H1 (cell line): Measurements from ENCODE around the gene SCGB2B2. TPM values are rescaled to one million over a fixed set of nuclear protein-coding genes. Genes with fewer than 3 reads are reported as not detected.

ENCODE experiments used
- CTCF ChIA-PET: fragments of 300-600 bp; sonication (Branson Sonifier 250); formaldehyde crosslinking; loops from one replicate; lab custom pipeline; 2021; ENCODE audit not compliant: partially characterized antibody; lab: Charles Lee
- POLR2A ChIA-PET: fragments of 300-600 bp; sonication (Branson Sonifier 250); formaldehyde crosslinking; loops from one replicate; lab custom pipeline; 2021; ENCODE audit warnings: inconsistent platforms; ENCODE audit not compliant: partially characterized antibody; lab: Charles Lee
- DNase-seq, 2 experiments: peaks; one replicate each; pipeline versions ENCODE4 v3.0.0 to v3.0.0-alpha.2; 2010 to 2022; ENCODE audit warnings: low spot score in 2 of 2, low read depth in 1 of 2, mixed read lengths in 1 of 2
- FAIRE-seq: peaks from 2 replicates; lab custom pipeline; 2011; peaks lifted over from hg19 to GRCh38; lab: Jason Lieb, UNC
- H2AFZ ChIP-seq: 2 replicates; pipeline ENCODE4 v1.8.1; 2012; ENCODE audit warnings: low read length, inconsistent platforms
- H2AK5ac ChIP-seq: 2 replicates; pipeline ENCODE4 v1.6.1; 2013; ENCODE audit warnings: low read depth, low read length
- H2BK120ac ChIP-seq: replicated peaks from 2 replicates; pipeline ENCODE3; 2013; ENCODE audit warnings: low read depth, low read length, inconsistent platforms
- H2BK12ac ChIP-seq: 2 replicates; pipeline ENCODE4 v1.6.1; 2013; ENCODE audit warnings: low read depth, low read length
- H2BK15ac ChIP-seq: 2 replicates; pipeline ENCODE4 v1.6.1; 2013; ENCODE audit warnings: low read length
- H2BK20ac ChIP-seq: 2 replicates; pipeline ENCODE4 v1.6.1; 2013; ENCODE audit warnings: low read length
- H2BK5ac ChIP-seq: 2 replicates; pipeline ENCODE4 v1.6.1; 2013; ENCODE audit warnings: low read depth, low read length
- H3K14ac ChIP-seq: 2 replicates; pipeline ENCODE4 v1.6.1; 2013; ENCODE audit warnings: inconsistent platforms; ENCODE audit not compliant: insufficient read length
- H3K18ac ChIP-seq: 2 replicates; pipeline ENCODE4 v1.6.1; 2013; ENCODE audit warnings: low read length; ENCODE audit errors: extremely low read depth
- H3K23ac ChIP-seq: 2 replicates; pipeline ENCODE4 v1.6.1; 2013; ENCODE audit warnings: inconsistent platforms; ENCODE audit not compliant: insufficient read length
- H3K23me2 ChIP-seq: 2 replicates; pipeline ENCODE4 v1.6.1; 2013; ENCODE audit warnings: low read depth, low read length
- H3K27ac ChIP-seq: 2 replicates; pipeline ENCODE4 v1.6.1; 2011; ENCODE audit warnings: low read depth, low read length, inconsistent platforms
- H3K27me3 ChIP-seq, 4 experiments: replicated peaks in 1 of 4; 1 replicate in 1 of 4; 2 replicates in 3 of 4; pipeline versions ENCODE4 v1.6.1 to v1.8.1; 2011 to 2013; ENCODE audit warnings: low read length in 3 of 4, mild to moderate bottlenecking in 3 of 4, inconsistent platforms in 2 of 4, mixed read lengths in 2 of 4, moderate library complexity in 1 of 4; ENCODE audit not compliant: control insufficient read depth in 3 of 4, insufficient read depth in 3 of 4; ENCODE audit errors: extremely low read depth in 1 of 4
- H3K36me3 ChIP-seq, 4 experiments: 2 replicates each; pipeline versions ENCODE4 v1.6.1 to v1.8.1; 2011 to 2013; ENCODE audit warnings: mild to moderate bottlenecking in 4 of 4, low read length in 3 of 4, moderate library complexity in 2 of 4, control low read depth in 1 of 4, inconsistent platforms in 1 of 4; ENCODE audit not compliant: insufficient read depth in 4 of 4, control insufficient read depth in 2 of 4
- H3K4ac ChIP-seq: replicated peaks from 2 replicates; pipeline ENCODE3; 2013; ENCODE audit warnings: low read length, low read depth, mixed read lengths, inconsistent platforms; ENCODE audit not compliant: insufficient read length
- H3K4me1 ChIP-seq, 4 experiments: replicated peaks in 1 of 4; 1 replicate in 1 of 4; 2 replicates in 3 of 4; pipeline versions ENCODE4 v1.6.1 to v1.8.1; 2011 to 2013; ENCODE audit warnings: low read length in 3 of 4, inconsistent platforms in 2 of 4, mixed read lengths in 1 of 4; ENCODE audit not compliant: insufficient read depth in 4 of 4, control insufficient read depth in 3 of 4
- H3K4me2 ChIP-seq, 2 experiments: 2 replicates each; pipeline versions ENCODE4 v1.6.1 to v1.8.1; 2011 to 2013; ENCODE audit warnings: low read depth in 2 of 2, low read length in 2 of 2, control low read depth in 1 of 2, inconsistent platforms in 1 of 2, mild to moderate bottlenecking in 1 of 2; ENCODE audit not compliant: insufficient read depth in 1 of 2
- H3K4me3 ChIP-seq, 4 experiments: fragments of 200-600, 300-600 bp in 1 of 4; sonication (generic), shearing (Covaris generic), sonication (Bioruptor Twin) in 1 of 4; 2 replicates each; pipeline versions ENCODE4 v1.5.1 to v1.8.1; 2011 to 2016; ENCODE audit warnings: low read length in 4 of 4, low read depth in 3 of 4, control low read depth in 2 of 4, inconsistent platforms in 2 of 4, mild to moderate bottlenecking in 2 of 4, mixed read lengths in 1 of 4, moderate library complexity in 1 of 4; ENCODE audit not compliant: insufficient read depth in 2 of 4; ENCODE audit errors: extremely low read depth in 1 of 4
- H3K56ac ChIP-seq: replicated peaks from 2 replicates; pipeline ENCODE3; 2013; ENCODE audit warnings: low read depth, mild to moderate bottlenecking, mixed read lengths, low read length, inconsistent platforms; ENCODE audit not compliant: insufficient read length
- H3K79me1 ChIP-seq: 2 replicates; pipeline ENCODE4 v1.6.1; 2013; ENCODE audit warnings: low read depth, low read length, control low read depth
- H3K79me2 ChIP-seq, 2 experiments: 2 replicates each; pipeline versions ENCODE4 v1.6.1 to v1.8.1; 2012 to 2013; ENCODE audit warnings: low read length in 2 of 2, mild to moderate bottlenecking in 2 of 2, inconsistent platforms in 1 of 2; ENCODE audit not compliant: insufficient read depth in 2 of 2, control insufficient read depth in 1 of 2
- H3K9ac ChIP-seq, 4 experiments: replicated peaks in 1 of 4; 1 replicate in 1 of 4; 2 replicates in 3 of 4; pipeline versions ENCODE4 v1.6.1 to v1.8.1; 2011 to 2013; ENCODE audit warnings: low read depth in 3 of 4, low read length in 3 of 4, control low read depth in 2 of 4, mild to moderate bottlenecking in 2 of 4, moderate library complexity in 2 of 4, inconsistent platforms in 1 of 4; ENCODE audit errors: extremely low read depth in 1 of 4
- H3K9me3 ChIP-seq, 2 experiments: 2 replicates each; pipeline versions ENCODE4 v1.6.1 to v1.8.1; 2012 to 2013; ENCODE audit warnings: mild to moderate bottlenecking in 2 of 2, moderate library complexity in 2 of 2, control low read depth in 1 of 2, inconsistent platforms in 1 of 2, low read depth in 1 of 2, low read length in 1 of 2, mixed read lengths in 1 of 2; ENCODE audit not compliant: insufficient read depth in 2 of 2
- H4K20me1 ChIP-seq, 2 experiments: replicated peaks in 1 of 2; 2 replicates each; pipeline versions ENCODE3 to v1.8.1; 2011 to 2013; ENCODE audit warnings: inconsistent platforms in 2 of 2, low read length in 2 of 2, mild to moderate bottlenecking in 1 of 2; ENCODE audit not compliant: insufficient read depth in 2 of 2, control insufficient read depth in 1 of 2
- H4K5ac ChIP-seq: 2 replicates; pipeline ENCODE4 v1.6.1; 2013; ENCODE audit warnings: low read length, low read depth, mixed read lengths, inconsistent platforms; ENCODE audit not compliant: insufficient read length
- H4K8ac ChIP-seq: 2 replicates; pipeline ENCODE4 v1.8.0; 2013; ENCODE audit warnings: mild to moderate bottlenecking, moderate library complexity, low read length, inconsistent platforms; ENCODE audit not compliant: insufficient read depth; ENCODE audit errors: extremely low read depth
- H4K91ac ChIP-seq: replicated peaks from 2 replicates; pipeline ENCODE3; 2013; ENCODE audit warnings: low read length, mixed read lengths, inconsistent platforms; ENCODE audit not compliant: insufficient read length
- KDM5A ChIP-seq: fragments of 200-600 bp; IDR thresholded peaks from 2 replicates; pipeline ENCODE4 v1.7.1; 2012; ENCODE audit warnings: mild to moderate bottlenecking, low read length, inconsistent platforms, mixed read lengths
- RBBP5 ChIP-seq: IDR thresholded peaks from 2 replicates; pipeline ENCODE4 v1.7.1; 2012; ENCODE audit warnings: low read depth, mild to moderate bottlenecking, inconsistent platforms, low read length, moderate library complexity, borderline replicate concordance
- SIRT6 ChIP-seq: IDR thresholded peaks from one replicate; pipeline ENCODE4 v1.7.1; 2012; ENCODE audit warnings: low read length, inconsistent platforms
- TAF1 ChIP-seq: IDR thresholded peaks from 2 replicates; pipeline ENCODE4 v1.6.1; 2011; ENCODE audit warnings: mild to moderate bottlenecking, low read depth, low read length
- TEAD4 ChIP-seq: IDR thresholded peaks from 2 replicates; pipeline ENCODE4 v1.6.1; 2012; ENCODE audit warnings: low read depth, low read length, inconsistent platforms, mixed read lengths
- WGBS, 2 experiments: shearing (Covaris generic) in 1 of 2; methylation state at CpG; one replicate each; pipeline versions ENCODE4 v1.1.6 to v1.1.7; 2013 to 2015; ENCODE audit warnings: low lambda C conversion rate in 2 of 2, mixed read lengths in 2 of 2, inconsistent platforms in 1 of 2, low coverage in 1 of 2, missing lambda C conversion rate in 1 of 2; ENCODE audit not compliant: insufficient replicate concordance in 2 of 2, insufficient coverage in 1 of 2, insufficient read length in 1 of 2; ENCODE audit errors: extremely low coverage in 1 of 2, missing lambda C conversion rate in 1 of 2; 5-methylcytosine and 5-hydroxymethylcytosine counted together
- polyA plus RNA-seq, 7 experiments: library from polyadenylated mRNA; depleted of rRNA in 3 of 7; stranded (reverse) in 5 of 7; unstranded in 2 of 7; fragments of >200 nt in 5 of 7; fragments of 200-250 nt in 2 of 7; gene quantifications; 1 replicate in 5 of 7; 2 replicates in 1 of 7; 4 replicates in 1 of 7; pipeline versions ENCODE4 v1.2.1 to v1.2.3, GENCODE V29; 2011 to 2013; ENCODE audit warnings: missing spikeins in 2 of 7, mixed read lengths in 2 of 7
- total RNA-seq: library from RNA; stranded (reverse); fragmentation: NEBNext Ultra II Directional; extraction: Animal tissue kit (Norgen Biotek cat#: 25700); gene quantifications from 2 replicates; pipeline ENCODE4 v1.2.1, GENCODE V29; 2021

Gene SCGB2B2
- total and polyA plus RNA-seq, 2 of the 8 experiments (the other 6 are each of a cell fraction or from before 2014, with no cell fraction given): 0.09 TPM; not detected in 1

DNA sequence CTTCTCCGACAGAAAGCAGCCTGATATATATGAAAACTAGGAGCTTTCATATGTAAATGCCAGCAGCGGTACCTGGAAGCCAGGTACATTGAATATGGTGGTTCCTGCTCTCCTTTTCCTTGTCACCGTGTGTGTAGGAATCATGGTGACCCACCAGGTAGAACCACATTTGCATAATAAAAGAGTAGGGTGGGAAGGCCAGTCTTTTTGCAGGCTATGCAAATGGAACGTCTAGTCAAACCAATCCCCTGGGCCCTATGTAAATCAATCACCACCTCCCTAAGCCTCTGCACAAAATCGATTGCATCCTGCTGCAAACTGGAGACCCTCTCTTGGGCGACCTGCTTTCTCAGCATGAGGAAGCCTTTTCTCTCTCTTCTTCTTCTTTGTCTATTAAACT is 34.9 kb upstream of the SCGB2B2 start:
- Histone ChIP-seq H2BK15ac (no peak overlapping the region), H4K20me1 (no peaks in the 10 kb centered on the region), H3K23ac (no peak overlapping the region), H3K18ac (no peak overlapping the region), H3K36me3 (no peaks in the 10 kb centered on the region), H3K23me2 (no peaks in the 10 kb centered on the region; the same call in 1 of the 2 replicates), H3K9me3 (peaks cover 35 to 45% of the 10 kb centered on the region in 2 experiments), H3K27me3 (no peaks in the 10 kb centered on the region), H3K9ac (no peak overlapping the region), H2AK5ac (no peak overlapping the region), H4K91ac (no peak overlapping the region), H3K4me3 (no peak overlapping the region), H3K79me2 (no peaks in the 10 kb centered on the region), H2BK12ac (no peak overlapping the region), H3K79me1 (no peaks in the 10 kb centered on the region), H3K56ac (no peak overlapping the region), H4K8ac (no peak overlapping the region), H3K27ac (no peak overlapping the region), H3K14ac (no peak overlapping the region), H4K5ac (no peak overlapping the region), H3K4me2 (0 out of 4 replicates have a peak overlapping the region, but pooled peaks of 1 of the 2 experiments have one; percentile 1), H2BK5ac (no peak overlapping the region), H2BK120ac (no peak overlapping the region), H3K4ac (no peak overlapping the region), H2AFZ (no peak overlapping the region), H2BK20ac (no peak overlapping the region), H3K4me1 (no peaks in the 10 kb centered on the region)
- 60% methylated on average over 6 of the region's 6 CpGs; no CpG with 5 or more reads in 1 of the 2 experiments for WGBS, 2 experiments
- ChIA-PET CTCF (interaction anchor here (0.6 to 6.2 kb wide), 10 partner anchors 15 to 556 kb away, joined by 3 to 46 read pairs (median 4); no protein-coding TSS in a partner anchor), POLR2A (interaction anchor here (1.0 to 2.4 kb wide), 2 partner anchors 34 to 75 kb away, joined by 3 to 8 read pairs; partner anchors contain the start of genes SCGB2B2 and ZNF302)
- DNase-seq (no peak), FAIRE-seq (peak; percentile 58)
- TF ChIP-seq RBBP5 (no peak), TAF1 (no peak), TEAD4 (no peak), KDM5A (no peak), SIRT6 (no peak)
